MCF 10A (cell line): ENCODE measurements around the gene MATCAP1. TPM values are rescaled to one million over a fixed set of nuclear protein-coding genes. Genes with fewer than 3 reads are reported as not detected.

Experiments used
- BruUV-seq: library from RNA; stranded (reverse); fragments of 400-500 nt; replicated peaks from 2 replicates; lab custom pipeline; 2021; lab: Mats Ljungman, UMichigan
- CTCF ChIA-PET: fragments of 300-600 bp; sonication (Branson Sonifier 250); formaldehyde crosslinking; extraction: SDS; loops from one replicate; lab custom pipeline; 2021; ENCODE audit warnings: antibody characterized with exemption, inconsistent platforms; lab: Yijun Ruan, JAX
- POLR2A ChIA-PET: fragments of 300-600, 350-650 bp; sonication (Branson Sonifier 250); formaldehyde crosslinking; extraction: SDS; loops from one replicate; lab custom pipeline; 2020; ENCODE audit warnings: antibody characterized with exemption, inconsistent platforms; lab: Yijun Ruan, JAX
- DNase-seq: peaks from one replicate; pipeline ENCODE4 v3.0.0-alpha.2; 2018; ENCODE audit not compliant: unreplicated experiment
- H3K27ac Mint-ChIP-seq: one replicate; pipeline ENCODE4 v1.8.0; 2022; ENCODE audit warnings: mild to moderate bottlenecking, low read depth, mixed read lengths; ENCODE audit not compliant: unreplicated experiment
- H3K27me3 Mint-ChIP-seq: one replicate; pipeline ENCODE4 v1.8.0; 2022; ENCODE audit warnings: mixed read lengths; ENCODE audit not compliant: insufficient read depth, unreplicated experiment
- H3K36me3 Mint-ChIP-seq: one replicate; pipeline ENCODE4 v1.8.0; 2022; ENCODE audit warnings: mild to moderate bottlenecking, moderate library complexity, mixed read lengths; ENCODE audit not compliant: insufficient read depth, unreplicated experiment
- H3K4me1 Mint-ChIP-seq: one replicate; pipeline ENCODE4 v1.8.0; 2022; ENCODE audit warnings: mixed read lengths; ENCODE audit not compliant: insufficient read depth, unreplicated experiment
- H3K4me3 Mint-ChIP-seq: one replicate; pipeline ENCODE4 v1.8.0; 2022; ENCODE audit warnings: mild to moderate bottlenecking, moderate library complexity, mixed read lengths; ENCODE audit not compliant: unreplicated experiment
- H3K9me3 Mint-ChIP-seq: one replicate; pipeline ENCODE4 v1.8.0; 2022; ENCODE audit warnings: mixed read lengths; ENCODE audit not compliant: unreplicated experiment
- CTCF ChIP-seq: fragments of 200-600 bp; IDR thresholded peaks from one replicate; pipeline ENCODE4 v1.8.0; 2022; ENCODE audit warnings: antibody characterized with exemption, mild to moderate bottlenecking; ENCODE audit not compliant: unreplicated experiment
- intact Hi-C: fragments of 100-400 bp; cut with micrococcal nuclease; formaldehyde crosslinking; loops from 2 replicates; pipeline ENCODE4 v1.14.1; 2022
- total RNA-seq: library from RNA; stranded (reverse); gene quantifications from 2 replicates; pipeline ENCODE4 v1.2.3, GENCODE V29; 2022

MATCAP1 gene
- total RNA-seq, 1 experiment from 2014 or later = 18.1 TPM

DNA sequence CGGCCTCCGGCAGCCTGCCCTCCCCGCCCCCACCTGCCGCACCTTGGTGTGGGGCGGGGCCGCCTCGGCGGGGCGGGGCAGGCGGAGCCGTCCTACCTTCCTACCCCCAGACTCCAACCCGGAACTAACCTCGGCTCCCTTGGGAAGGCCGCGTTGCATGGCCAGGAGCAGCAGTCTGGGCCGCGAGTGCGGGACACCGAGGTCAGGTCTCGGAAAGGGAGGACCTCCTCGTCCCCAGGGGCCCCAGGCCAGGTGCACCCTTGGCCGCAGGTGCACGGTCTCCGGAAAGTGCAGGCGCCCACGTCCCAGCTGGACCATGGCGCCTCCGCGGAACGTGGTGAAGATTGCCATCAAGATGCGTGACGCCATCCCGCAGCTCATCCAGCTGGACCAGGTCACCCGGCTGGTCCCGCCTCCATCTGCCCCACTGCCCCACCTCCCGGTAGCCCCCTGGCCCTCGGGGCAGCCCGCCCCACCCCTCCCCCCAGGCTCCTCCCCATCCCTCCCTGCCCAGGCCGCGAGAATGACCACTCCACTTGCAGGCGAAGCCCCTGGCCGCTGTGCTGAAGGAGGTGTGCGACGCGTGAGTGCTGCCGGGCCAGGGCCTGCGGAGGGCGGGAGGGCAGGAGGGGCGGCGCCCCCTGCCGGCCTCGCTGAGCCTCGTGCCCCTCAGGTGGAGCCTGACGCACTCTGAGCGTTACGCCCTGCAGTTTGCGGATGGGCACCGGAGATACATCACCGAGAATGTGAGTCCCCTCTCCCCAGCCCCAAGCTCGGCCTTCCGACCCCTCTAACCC, 15.4 kb upstream of the MATCAP1 start, which contains the start of gene ELMO3:
Gene ELMO3, plus strand, starts transcription at position 121 of the 797 bp plus-strand sequence. Its CDS starts 196 bp downstream, at position 317.
- TF ChIP-seq CTCF = peak; percentile 47
- POLR2A ChIA-PET = interaction anchor here (1.1 to 3.8 kb wide), 10 partner anchors 8 to 47 kb away, joined by 5 to 28 read pairs (median 8); partner anchors contain the start of genes EXOC3L1, FHOD1, NOL3 and TMEM208
- no TSS peak for BruUV-seq
- H3K27me3 Mint-ChIP-seq = no peaks in the 10 kb centered on the region
- H3K27ac Mint-ChIP-seq = peak within 1 kb of the TSS; percentile 84
- no peaks in the 10 kb centered on the region for H3K9me3 Mint-ChIP-seq
- H3K4me3 Mint-ChIP-seq = peak within 1 kb of the TSS; percentile 89
- peak; percentile 71 for DNase-seq
- intact Hi-C loops = loop anchor here (2.0 kb wide), 2 partner anchors 28 to 48 kb away; partner anchors contain the start of genes FHOD1 and TMEM208
- CTCF ChIA-PET = interaction anchor here (0.5 to 3.6 kb wide), 31 partner anchors 9 to 682 kb away, joined by 3 to 29 read pairs (median 4); partner anchors contain the start of genes CES4A, EXOC3L1, MATCAP1 and TMEM208
- H3K36me3 Mint-ChIP-seq = peaks cover 54% of the 10 kb centered on the region
- H3K4me1 Mint-ChIP-seq = peaks cover 34% of the 10 kb centered on the region

DNA sequence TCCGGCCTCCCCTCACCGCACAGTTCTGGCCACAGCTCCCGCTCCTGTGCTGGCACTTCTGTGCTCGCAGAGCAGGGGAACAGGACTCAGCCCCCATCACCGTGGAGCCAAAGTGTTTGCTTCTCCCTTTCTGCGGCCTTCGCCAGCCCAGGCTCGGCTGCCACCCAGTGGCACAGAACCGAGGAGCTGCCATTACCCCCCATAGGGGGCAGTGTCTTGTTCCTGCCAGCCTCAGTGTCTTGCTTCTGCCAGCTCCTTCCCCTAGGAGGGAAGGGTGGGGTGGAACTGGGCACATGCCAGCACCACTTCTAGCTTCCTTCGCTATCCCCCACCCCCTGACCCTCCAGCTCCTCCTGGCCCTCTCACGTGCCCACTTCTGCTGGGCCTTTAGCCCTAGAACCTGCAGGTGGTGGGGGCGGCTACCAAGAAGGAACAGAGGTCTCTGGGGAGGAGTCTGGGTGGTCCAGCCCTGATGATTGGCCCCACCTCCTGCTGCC, 14.5 kb upstream of the MATCAP1 start:
- CTCF ChIA-PET = interaction anchor here (0.5 to 3.6 kb wide), 35 partner anchors 9 to 396 kb away, joined by 3 to 29 read pairs (median 4); partner anchors contain the start of genes CES4A, EXOC3L1, MATCAP1 and TMEM208
- TSS peak; percentile 19 for BruUV-seq
- H3K4me3 Mint-ChIP-seq = peak overlapping the region; percentile 89

GRCh38 chr16:67197704-67198103, 13.9 kb upstream of the MATCAP1 start:
- Mint-ChIP-seq H3K9me3 (no peaks in the 10 kb centered on the region), H3K36me3 (peaks cover 49% of the 10 kb centered on the region), H3K4me3 (no peak overlapping the region), H3K27ac (peak overlapping the region; percentile 55), H3K4me1 (peaks cover 34% of the 10 kb centered on the region), H3K27me3 (no peaks in the 10 kb centered on the region)
- no peak for TF ChIP-seq CTCF
- intact Hi-C loops = loop anchor here (2.0 kb wide), 2 partner anchors 29 to 49 kb away; partner anchors contain the start of genes FHOD1 and TMEM208
- DNase-seq = no peak
- ChIA-PET CTCF (interaction anchor here (0.6 to 3.6 kb wide), 27 partner anchors 8 to 397 kb away, joined by 3 to 29 read pairs (median 4); partner anchors contain the start of genes CES4A, EXOC3L1, NAE1 and TMEM208), POLR2A (interaction anchor here (0.8 to 3.8 kb wide), 19 partner anchors 8 to 219 kb away, joined by 3 to 28 read pairs (median 5); partner anchors contain the start of genes EXOC3L1, FHOD1 and NOL3)
- BruUV-seq = no TSS peak

More for the DNA sequence above, 14.5 kb upstream of the MATCAP1 start:
- Mint-ChIP-seq H3K27ac (peak overlapping the region; percentile 55), H3K36me3 (peaks cover 49% of the 10 kb centered on the region), H3K9me3 (no peaks in the 10 kb centered on the region), H3K4me1 (peaks cover 34% of the 10 kb centered on the region), H3K27me3 (no peaks in the 10 kb centered on the region)
- peak; percentile 74 for TF ChIP-seq CTCF
- POLR2A ChIA-PET = interaction anchor here (0.8 to 3.8 kb wide), 19 partner anchors 9 to 219 kb away, joined by 3 to 28 read pairs (median 5); partner anchors contain the start of genes EXOC3L1, FHOD1, NOL3 and TMEM208
- peak; percentile 84 for DNase-seq
- intact Hi-C loops = loop anchor here (2.0 kb wide), 2 partner anchors 29 to 49 kb away; partner anchors contain the start of genes FHOD1 and TMEM208
